ENCODE measurements around the gene DDX47. TPM values are rescaled to one million over a fixed set of nuclear protein-coding genes. Genes with fewer than 3 reads are reported as not detected.

Gene DDX47
- total and polyA plus RNA-seq, 9 of the 15 experiments (the other 6 are each of a cell fraction or from before 2014, with no cell fraction given): 39.4 to 186 (median 64.4) TPM

DNA sequence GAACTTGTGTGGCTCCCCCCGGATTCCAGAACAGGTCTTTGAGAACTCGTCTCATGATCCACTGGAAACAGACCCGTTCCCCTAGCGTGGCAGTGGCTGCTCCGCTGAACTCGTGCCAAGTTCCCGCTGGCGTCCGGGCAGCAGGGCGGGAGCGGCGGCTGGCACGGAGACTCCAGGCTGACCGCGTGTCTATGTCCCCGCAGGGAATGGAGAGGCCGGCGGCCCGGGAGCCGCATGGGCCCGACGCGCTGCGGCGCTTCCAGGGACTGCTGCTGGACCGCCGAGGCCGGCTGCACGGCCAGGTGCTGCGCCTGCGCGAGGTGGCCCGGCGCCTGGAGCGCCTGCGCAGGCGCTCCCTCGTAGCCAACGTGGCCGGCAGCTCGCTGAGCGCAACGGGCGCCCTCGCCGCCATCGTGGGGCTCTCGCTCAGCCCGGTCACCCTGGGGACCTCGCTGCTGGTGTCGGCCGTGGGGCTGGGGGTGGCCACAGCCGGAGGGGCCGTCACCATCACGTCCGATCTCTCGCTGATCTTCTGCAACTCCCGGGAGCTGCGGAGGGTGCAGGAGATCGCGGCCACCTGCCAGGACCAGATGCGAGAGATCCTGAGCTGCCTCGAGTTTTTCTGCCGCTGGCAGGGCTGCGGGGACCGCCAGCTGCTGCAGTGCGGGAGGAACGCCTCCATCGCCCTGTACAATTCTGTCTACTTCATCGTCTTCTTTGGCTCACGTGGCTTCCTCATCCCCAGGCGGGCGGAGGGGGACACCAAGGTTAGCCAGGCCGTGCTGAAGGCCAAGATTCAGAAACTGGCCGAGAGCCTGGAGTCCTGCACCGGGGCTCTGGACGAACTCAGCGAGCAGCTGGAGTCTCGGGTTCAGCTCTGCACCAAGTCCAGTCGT, 26.2 kb upstream of the DDX47 start:
- Histone ChIP-seq H2AFZ (ENCODE audit: low read depth, low read length) (peak overlapping the region; percentile 96), H3K4me1 (replicated peaks in 1 of 2; ENCODE audit: control insufficient read depth in 2 of 2, insufficient read depth in 2 of 2, low read length in 2 of 2) (peaks cover 15 to 37% of the 10 kb centered on the region in 2 experiments), H4K20me1 (replicated peaks; ENCODE audit: control insufficient read depth, insufficient read depth, low read length) (no peaks in the 10 kb centered on the region), H3K79me2 (ENCODE audit: control insufficient read depth, insufficient read depth, low read length) (peaks cover 17% of the 10 kb centered on the region; the same call in 2 of the 3 replicates), H3K4me3 (peak overlapping the region; percentile 46), H3K27me3 (ENCODE audit: control insufficient read depth in 2 of 2, insufficient read depth in 2 of 2, low read length in 2 of 2) (no peaks in the 10 kb centered on the region), H3K9me1 (ENCODE audit: control insufficient read depth, insufficient read depth, low read length) (no peaks in the 10 kb centered on the region), H3K9me3 (replicated peaks; ENCODE audit: control insufficient read depth, insufficient read depth, low read depth, low read length) (no peaks in the 10 kb centered on the region), H3K36me3 (ENCODE audit: control insufficient read depth, insufficient read depth, low read length) (no peaks in the 10 kb centered on the region), H3K27ac (ENCODE audit: extremely low read depth, low read depth, low read length) (peak overlapping the region; percentile 81), H3K4me2 (ENCODE audit: insufficient read depth, low read length) (peak overlapping the region; percentile 94), H3K9ac (ENCODE audit: insufficient read depth in 1 of 2, low read depth in 2 of 2, low read length in 2 of 2) (peak overlapping the region; percentile 81 to 94)
- BruUV-seq (replicated peaks): TSS peak; percentile 87
- POLR2A ChIA-PET: interaction anchor here (0.6 to 1.4 kb wide), 12 partner anchors 7 to 615 kb away, joined by 3 to 5 read pairs (median 3); no protein-coding TSS in a partner anchor
- intact Hi-C loops (cut with micrococcal nuclease): loop anchor here (5.0 kb wide), 3 partner anchors 60 to 425 kb away; no protein-coding TSS in a partner anchor
- DNase-seq (ENCODE audit: extremely low read depth in 1 of 4, low spot score in 3 of 4) (peak; percentile 84 to 93 (median 90)), FAIRE-seq (no peak), ATAC-seq (peak; percentile 95)
- in situ Hi-C loops (cut with MboI): no loop called here
- CTCF ChIA-PET (ENCODE audit: low intra/inter-chr PET ratio): no interaction called here
- 3% methylated on average over 27 of the region's 80 CpGs for WGBS (ENCODE audit: insufficient coverage, low coverage, missing lambda C conversion rate)
- TF ChIP-seq GABPB1 (CRISPR knock-in tag; IDR thresholded peaks at IDR 0.05): 0 out of 2 replicates have a peak, but pooled peaks have one; percentile 27
- TF ChIP-seq MEIS2 (IDR thresholded peaks at IDR 0.05; ENCODE audit: partially characterized antibody): peak; percentile 96
- no peak for TF ChIP-seq PHF21A (IDR thresholded peaks at IDR 0.05; ENCODE audit: borderline replicate concordance, low read depth)
- peak; percentile 80 for TF ChIP-seq ZNF431 (CRISPR knock-in tag; IDR thresholded peaks at IDR 0.05)
- no peak for TF ChIP-seq FOXK1 (CRISPR knock-in tag; IDR thresholded peaks at IDR 0.05; ENCODE audit: borderline replicate concordance)
- no peak for TF ChIP-seq ZNF785 (CRISPR knock-in tag; IDR thresholded peaks at IDR 0.05)
- TF ChIP-seq TBP (optimal IDR thresholded peaks at IDR 0.05; ENCODE audit: low read depth, low read length): peak; percentile 62
- TF ChIP-seq MTA3 (IDR thresholded peaks at IDR 0.05; ENCODE audit: borderline replicate concordance): 0 out of 2 replicates have a peak, but pooled peaks have one; percentile 54
- TF ChIP-seq YY1 (IDR thresholded peaks at IDR 0.05; ENCODE audit: borderline replicate concordance in 1 of 3, control insufficient read depth in 1 of 3, extremely low read depth in 1 of 3, insufficient read depth in 3 of 3, insufficient read length in 1 of 3, insufficient replicate concordance in 2 of 3, low read depth in 1 of 3, low read length in 2 of 3): peak; percentile 50 to 77 (median 74)
- peak; percentile 82 for TF ChIP-seq KDM5B (IDR thresholded peaks at IDR 0.05; ENCODE audit: insufficient replicate concordance, low read depth, low read length)
- no peak for TF ChIP-seq SREBF1 (IDR thresholded peaks at IDR 0.05; ENCODE audit: borderline replicate concordance, low read depth, low read length)
- TF ChIP-seq NRF1 (conservative IDR thresholded peaks at IDR 0.05 in 1 of 2, IDR thresholded peaks at IDR 0.05 in 1 of 2): peak; percentile 96
- peak; percentile 70 for TF ChIP-seq CXXC5 (CRISPR knock-in tag; IDR thresholded peaks at IDR 0.05)
- no peak for TF ChIP-seq GATA2 (CRISPR knock-in tag; IDR thresholded peaks at IDR 0.05)
- TF ChIP-seq NFIC (IDR thresholded peaks at IDR 0.05): peak; percentile 52
- peak; percentile 81 for TF ChIP-seq HINFP (tag; conservative IDR thresholded peaks at IDR 0.05; ENCODE audit: low read depth)
- TF ChIP-seq, protein P1, sequence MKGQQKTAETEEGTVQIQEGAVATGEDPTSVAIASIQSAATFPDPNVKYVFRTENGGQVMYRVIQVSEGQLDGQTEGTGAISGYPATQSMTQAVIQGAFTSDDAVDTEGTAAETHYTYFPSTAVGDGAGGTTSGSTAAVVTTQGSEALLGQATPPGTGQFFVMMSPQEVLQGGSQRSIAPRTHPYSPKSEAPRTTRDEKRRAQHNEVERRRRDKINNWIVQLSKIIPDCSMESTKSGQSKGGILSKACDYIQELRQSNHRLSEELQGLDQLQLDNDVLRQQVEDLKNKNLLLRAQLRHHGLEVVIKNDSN (CRISPR knock-in tag; IDR thresholded peaks at IDR 0.05): peak; percentile 42; the same call in 1 of the 2 replicates
- peak; percentile 71 for TF ChIP-seq SUPT5H (IDR thresholded peaks at IDR 0.05)
- TF ChIP-seq ZNF239 (CRISPR knock-in tag; IDR thresholded peaks at IDR 0.05): no peak
